ENCODE measurements around the gene APH1B.

The APH1B gene

GRCh38 chr15:63299943-63300575 is 22.7 kb downstream of the APH1B start:
- TF ChIP-seq, protein P1, sequence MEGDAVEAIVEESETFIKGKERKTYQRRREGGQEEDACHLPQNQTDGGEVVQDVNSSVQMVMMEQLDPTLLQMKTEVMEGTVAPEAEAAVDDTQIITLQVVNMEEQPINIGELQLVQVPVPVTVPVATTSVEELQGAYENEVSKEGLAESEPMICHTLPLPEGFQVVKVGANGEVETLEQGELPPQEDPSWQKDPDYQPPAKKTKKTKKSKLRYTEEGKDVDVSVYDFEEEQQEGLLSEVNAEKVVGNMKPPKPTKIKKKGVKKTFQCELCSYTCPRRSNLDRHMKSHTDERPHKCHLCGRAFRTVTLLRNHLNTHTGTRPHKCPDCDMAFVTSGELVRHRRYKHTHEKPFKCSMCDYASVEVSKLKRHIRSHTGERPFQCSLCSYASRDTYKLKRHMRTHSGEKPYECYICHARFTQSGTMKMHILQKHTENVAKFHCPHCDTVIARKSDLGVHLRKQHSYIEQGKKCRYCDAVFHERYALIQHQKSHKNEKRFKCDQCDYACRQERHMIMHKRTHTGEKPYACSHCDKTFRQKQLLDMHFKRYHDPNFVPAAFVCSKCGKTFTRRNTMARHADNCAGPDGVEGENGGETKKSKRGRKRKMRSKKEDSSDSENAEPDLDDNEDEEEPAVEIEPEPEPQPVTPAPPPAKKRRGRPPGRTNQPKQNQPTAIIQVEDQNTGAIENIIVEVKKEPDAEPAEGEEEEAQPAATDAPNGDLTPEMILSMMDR (IDR thresholded peaks at IDR 0.05) = no peak

GRCh38 chr15:63301088-63301487 is 23.7 kb downstream of the APH1B start:
- TF ChIP-seq, protein P1 (IDR thresholded peaks at IDR 0.05) = no peak

- TF ChIP-seq, protein P1 (IDR thresholded peaks at IDR 0.05) = no peak
These were observed 27.9 kb downstream of the APH1B start for GRCh38 chr15:63305260-63305659.

GRCh38 chr15:63306492-63307073 is 29.2 kb downstream of the APH1B start:
- TF ChIP-seq, protein P1 (IDR thresholded peaks at IDR 0.05) = no peak

DNA sequence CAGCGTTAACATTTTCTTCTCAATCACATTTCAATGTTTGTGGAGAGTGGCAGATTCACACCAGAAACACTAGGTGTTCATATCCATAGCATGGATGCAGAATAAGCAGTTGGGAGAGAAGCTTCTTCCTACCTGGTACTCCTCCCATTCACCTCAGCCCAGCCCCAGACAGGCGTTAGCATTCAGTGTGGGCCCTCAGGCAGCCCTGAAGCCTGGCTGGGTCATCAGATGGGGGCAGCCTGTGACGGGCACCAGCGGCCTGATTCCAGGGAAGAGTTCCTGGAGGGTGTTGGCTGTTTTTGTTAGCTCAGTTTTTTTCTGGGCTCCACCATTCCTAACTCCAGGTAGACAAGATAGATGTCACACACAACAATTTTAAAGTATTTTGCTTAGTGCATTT is 31.1 kb downstream of the APH1B start:
- TF ChIP-seq, protein P1 (IDR thresholded peaks at IDR 0.05) = no peak

GRCh38 chr15:63308947-63309346 is 31.5 kb downstream of the APH1B start:
- TF ChIP-seq, protein P1 (IDR thresholded peaks at IDR 0.05) = no peak

DNA sequence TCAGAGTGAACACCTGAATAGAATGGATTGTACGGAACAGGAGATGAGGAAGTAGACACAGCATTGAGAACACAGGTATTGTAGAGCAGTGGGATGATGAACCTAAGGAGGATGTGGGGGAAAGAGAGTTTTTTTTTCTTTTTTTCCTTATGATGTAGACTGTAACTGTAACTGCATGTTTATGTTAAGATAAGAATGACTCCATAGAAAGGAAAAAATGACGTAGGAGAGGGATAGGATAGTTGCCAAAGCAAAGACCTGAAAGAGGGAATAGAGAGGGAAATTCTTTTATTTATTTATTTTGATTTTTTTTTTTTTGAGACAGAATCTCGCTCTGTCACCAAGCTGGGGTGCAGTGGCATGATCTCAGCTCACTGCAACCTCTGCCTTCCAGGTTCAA is 33.2 kb downstream of the APH1B start:
- TF ChIP-seq, protein P1 (IDR thresholded peaks at IDR 0.05) = no peak
